ENCODE measurements around the gene ZNF778.

ZNF778 gene

GRCh38 chr16:89278441-89279240, 61.1 kb downstream of the ZNF778 start:
- H3K27me3 Mint-ChIP-seq, result no peaks in the 10 kb centered on the region
- peak overlapping the region; percentile 13 to 85 for H3K27ac Mint-ChIP-seq
- H3K9me3 Mint-ChIP-seq, result no peaks in the 10 kb centered on the region
- no peak for ATAC-seq (replicated peaks)
- peaks cover 0 to 2% of the 10 kb centered on the region in 2 donors for H3K4me1 Mint-ChIP-seq (ENCODE audit: low read depth in 2 of 2)
- H3K4me3 Mint-ChIP-seq, result no peak overlapping the region
- no peak for DNase-seq
- peaks cover 59% of the 10 kb centered on the region for H3K36me3 Mint-ChIP-seq (ENCODE audit: insufficient read depth)

GRCh38 chr16:89279666-89280481, 62.4 kb downstream of the ZNF778 start:
- Mint-ChIP-seq H3K27me3 (no peaks in the 10 kb centered on the region), H3K9me3 (no peaks in the 10 kb centered on the region), H3K27ac (peak overlapping the region in 1 of 2 donors; percentile 39), H3K4me1 (ENCODE audit: low read depth in 2 of 2) (no peaks in the 10 kb centered on the region), H3K4me3 (no peak overlapping the region), H3K36me3 (ENCODE audit: insufficient read depth) (peaks cover 47% of the 10 kb centered on the region)
- ATAC-seq (replicated peaks) (no peak), DNase-seq (no peak)

DNA sequence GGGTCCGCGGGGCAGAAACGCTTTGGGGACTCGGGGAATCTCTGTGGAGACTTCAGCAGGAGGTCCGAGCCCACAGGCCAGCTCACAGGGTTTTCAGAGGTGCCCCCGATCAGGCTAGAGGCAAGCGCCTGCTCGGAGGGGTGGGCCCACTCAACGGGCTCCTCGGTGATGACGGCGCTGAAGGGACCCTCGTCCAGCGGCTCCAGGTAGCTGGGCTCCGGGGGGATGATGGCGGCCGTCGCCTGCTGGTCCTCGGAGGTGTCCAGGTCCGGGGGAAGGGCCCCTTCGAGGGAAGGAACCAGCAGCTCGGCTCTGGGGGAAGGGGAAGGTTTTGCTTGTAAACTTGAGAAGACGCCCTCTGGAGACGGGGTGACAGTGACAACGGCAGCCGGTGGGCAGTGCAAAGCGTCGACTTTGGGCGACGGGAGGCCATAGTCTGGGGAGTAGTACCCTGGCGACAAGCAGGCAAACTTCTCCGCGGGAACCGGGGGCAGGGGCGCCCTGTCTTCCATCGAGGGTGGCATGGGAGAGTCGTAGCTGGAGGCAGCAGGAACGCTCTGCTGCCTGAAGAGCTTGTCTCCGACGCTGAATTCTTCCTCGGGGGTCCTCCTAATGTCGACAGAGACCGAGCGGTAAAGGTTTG, 63.2 kb downstream of the ZNF778 start:
- H3K27ac Mint-ChIP-seq, result peak overlapping the region; percentile 25 to 39
- H3K9me3 Mint-ChIP-seq, result no peaks in the 10 kb centered on the region
- DNase-seq, result no peak
- H3K36me3 Mint-ChIP-seq (ENCODE audit: insufficient read depth), result peaks cover 42% of the 10 kb centered on the region
- no peak for ATAC-seq (replicated peaks)
- no peaks in the 10 kb centered on the region for H3K27me3 Mint-ChIP-seq
- no peaks in the 10 kb centered on the region for H3K4me1 Mint-ChIP-seq (ENCODE audit: low read depth in 2 of 2)
- H3K4me3 Mint-ChIP-seq, result no peak overlapping the region

DNA sequence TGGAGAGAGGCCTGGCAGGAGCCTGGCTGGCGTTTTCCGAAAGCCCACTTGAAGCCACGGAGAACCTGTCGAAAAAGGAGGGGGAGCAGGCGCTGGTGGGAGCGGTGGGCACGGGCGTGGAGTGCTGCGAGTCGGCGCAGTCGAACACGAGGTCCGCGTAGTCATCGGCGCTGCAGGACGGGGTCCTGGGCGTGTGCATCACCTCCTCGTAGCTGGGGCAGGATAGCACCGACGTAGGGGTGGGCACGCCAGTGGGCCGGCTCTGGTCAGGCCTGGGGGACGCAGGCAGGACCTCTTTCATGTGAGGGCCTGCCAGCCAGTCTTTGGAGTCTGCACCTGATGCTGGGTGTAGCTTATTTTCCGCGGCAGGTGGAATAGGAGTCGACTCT, 63.7 kb downstream of the ZNF778 start:
- ATAC-seq (replicated peaks) (no peak), DNase-seq (no peak)
- H3K4me1 Mint-ChIP-seq (ENCODE audit: low read depth in 2 of 2), result no peaks in the 10 kb centered on the region
- no peaks in the 10 kb centered on the region for H3K27me3 Mint-ChIP-seq
- peak overlapping the region in 1 of 2 donors; percentile 25 for H3K27ac Mint-ChIP-seq
- H3K36me3 Mint-ChIP-seq (ENCODE audit: insufficient read depth), result peaks cover 42% of the 10 kb centered on the region
- no peak overlapping the region for H3K4me3 Mint-ChIP-seq
- H3K9me3 Mint-ChIP-seq, result no peaks in the 10 kb centered on the region

GRCh38 chr16:89281829-89282228, 64.3 kb downstream of the ZNF778 start:
- Mint-ChIP-seq H3K4me1 (ENCODE audit: low read depth in 2 of 2) (no peaks in the 10 kb centered on the region), H3K36me3 (ENCODE audit: insufficient read depth) (peaks cover 39% of the 10 kb centered on the region), H3K27me3 (no peaks in the 10 kb centered on the region), H3K9me3 (no peaks in the 10 kb centered on the region), H3K4me3 (no peak overlapping the region), H3K27ac (no peak overlapping the region)
- no peak for ATAC-seq (replicated peaks)
- no peak for DNase-seq

GRCh38 chr16:89282523-89282922, 65.0 kb downstream of the ZNF778 start:
- Mint-ChIP-seq H3K9me3 (no peaks in the 10 kb centered on the region), H3K27ac (no peak overlapping the region), H3K4me1 (ENCODE audit: low read depth in 2 of 2) (no peaks in the 10 kb centered on the region), H3K27me3 (no peaks in the 10 kb centered on the region), H3K4me3 (no peak overlapping the region), H3K36me3 (ENCODE audit: insufficient read depth) (peaks cover 36% of the 10 kb centered on the region)
- ATAC-seq (replicated peaks) (no peak), DNase-seq (no peak)

DNA sequence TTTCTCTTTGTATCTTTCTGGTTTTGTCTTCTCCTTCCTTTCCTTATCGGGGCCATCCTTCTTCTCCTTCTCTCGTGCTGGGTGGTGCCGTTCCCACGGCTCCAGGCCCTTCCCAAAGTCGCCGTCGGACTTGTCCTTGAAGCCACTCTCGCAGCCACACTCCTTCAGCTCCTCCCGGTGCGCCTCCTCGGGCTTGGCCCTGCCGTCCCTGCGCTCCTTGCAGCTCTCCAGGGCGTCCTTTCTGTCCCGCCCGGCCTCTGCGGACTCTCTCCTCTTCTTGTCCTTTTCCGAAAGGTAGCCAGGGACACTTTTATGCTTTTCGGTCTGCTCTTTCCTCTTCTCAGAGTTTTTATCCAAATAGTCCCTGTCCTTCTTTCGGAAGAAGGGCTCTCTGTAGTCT, 65.9 kb downstream of the ZNF778 start:
- no peaks in the 10 kb centered on the region for H3K27me3 Mint-ChIP-seq
- peaks cover 39% of the 10 kb centered on the region for H3K36me3 Mint-ChIP-seq (ENCODE audit: insufficient read depth)
- H3K4me3 Mint-ChIP-seq, result no peak overlapping the region
- ATAC-seq (replicated peaks) (no peak), DNase-seq (no peak)
- H3K9me3 Mint-ChIP-seq, result no peaks in the 10 kb centered on the region
- no peak overlapping the region for H3K27ac Mint-ChIP-seq
- H3K4me1 Mint-ChIP-seq (ENCODE audit: low read depth in 2 of 2), result no peaks in the 10 kb centered on the region

GRCh38 chr16:89285381-89285780, 67.9 kb downstream of the ZNF778 start:
- H3K9me3 Mint-ChIP-seq, result no peaks in the 10 kb centered on the region
- H3K36me3 Mint-ChIP-seq (ENCODE audit: insufficient read depth), result peaks cover 39% of the 10 kb centered on the region
- H3K27me3 Mint-ChIP-seq, result no peaks in the 10 kb centered on the region
- no peak for DNase-seq
- H3K4me1 Mint-ChIP-seq (ENCODE audit: low read depth in 2 of 2), result peaks cover 4 to 5% of the 10 kb centered on the region in 2 donors
- no peak for ATAC-seq (replicated peaks)
- H3K27ac Mint-ChIP-seq, result no peak overlapping the region
- H3K4me3 Mint-ChIP-seq, result no peak overlapping the region

DNA sequence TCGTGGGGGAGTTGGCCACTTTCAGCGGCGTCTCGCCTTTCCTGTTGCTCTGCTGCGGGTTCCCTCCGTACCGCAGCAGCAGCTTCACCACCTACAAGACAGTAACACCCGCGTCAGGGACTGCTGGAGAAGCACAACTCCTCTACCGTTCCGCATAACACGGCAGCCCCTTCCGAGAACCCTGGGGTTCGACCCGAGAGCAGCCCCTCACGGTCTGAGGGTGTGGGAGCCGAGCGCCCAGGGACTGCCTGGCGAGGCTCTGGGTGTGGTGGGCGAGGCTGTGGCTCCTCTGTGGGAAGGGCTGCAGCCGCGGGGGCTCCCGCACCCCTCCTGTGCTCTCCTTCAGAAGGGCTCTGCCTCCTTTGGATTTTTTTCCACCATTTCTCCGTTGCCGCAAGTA, 68.6 kb downstream of the ZNF778 start:
- Mint-ChIP-seq H3K36me3 (ENCODE audit: insufficient read depth) (peaks cover 40% of the 10 kb centered on the region), H3K27me3 (no peaks in the 10 kb centered on the region), H3K27ac (peak overlapping the region in 1 of 2 donors; percentile 8), H3K4me3 (no peak overlapping the region), H3K9me3 (no peaks in the 10 kb centered on the region), H3K4me1 (ENCODE audit: low read depth in 2 of 2) (peaks cover 4 to 5% of the 10 kb centered on the region in 2 donors)
- ATAC-seq (replicated peaks), result no peak
- DNase-seq, result no peak
